HEK293 (cell line): ENCODE measurements around the gene GALNS.
A peak's percentile ranks its signal among the peaks of the same experiment; 100 is the strongest.

Experiments
- CTCF ChIP-seq: fragments of 450-650 bp; formaldehyde crosslinking; IDR thresholded peaks from 2 replicates; pipeline ENCODE4 v1.5.1; 2016; ENCODE audit warnings: missing biosample characterization, missing genetic modification characterization
- FEZF1 ChIP-seq: fragments of 450-650 bp; formaldehyde crosslinking; IDR thresholded peaks from 2 replicates; pipeline ENCODE4 v1.5.1; 2016; ENCODE audit warnings: missing biosample characterization, missing genetic modification characterization
- GFI1B ChIP-seq: fragments of 450-650 bp; formaldehyde crosslinking; IDR thresholded peaks from 2 replicates; pipeline ENCODE4 v1.5.1; 2016; ENCODE audit warnings: missing biosample characterization, missing genetic modification characterization
- GLI4 ChIP-seq: fragments of 450-650 bp; formaldehyde crosslinking; IDR thresholded peaks from 2 replicates; pipeline ENCODE4 v1.5.1; 2016; ENCODE audit warnings: missing biosample characterization, missing genetic modification characterization
- HOXC10 ChIP-seq: sonication (generic); formaldehyde crosslinking; IDR thresholded peaks from 2 replicates; pipeline ENCODE4 v1.8.1; 2023; ENCODE audit warnings: mild to moderate bottlenecking, missing genetic modification reagents
- KLF16 ChIP-seq: fragments of 450-650 bp; formaldehyde crosslinking; IDR thresholded peaks from 2 replicates; pipeline ENCODE4 v1.5.1; 2017; ENCODE audit warnings: missing biosample characterization, missing genetic modification characterization
- MYNN ChIP-seq: fragments of 450-650 bp; formaldehyde crosslinking; IDR thresholded peaks from 2 replicates; pipeline ENCODE4 v1.5.1; 2016; ENCODE audit warnings: missing biosample characterization, missing genetic modification characterization, borderline replicate concordance
- PRDM10 ChIP-seq: fragments of 450-650 bp; formaldehyde crosslinking; IDR thresholded peaks from 2 replicates; pipeline ENCODE4 v1.5.1; 2016; ENCODE audit warnings: missing biosample characterization, missing genetic modification characterization
- RBAK ChIP-seq: fragments of 450-650 bp; formaldehyde crosslinking; IDR thresholded peaks from 2 replicates; pipeline ENCODE4 v1.5.1; 2016; ENCODE audit warnings: missing biosample characterization, missing genetic modification characterization
- SP3 ChIP-seq: fragments of 450-650 bp; formaldehyde crosslinking; IDR thresholded peaks from 2 replicates; pipeline ENCODE4 v1.5.1; 2016; ENCODE audit warnings: missing biosample characterization, missing genetic modification characterization
- ZBTB21 ChIP-seq: fragments of 450-650 bp; formaldehyde crosslinking; IDR thresholded peaks from 2 replicates; pipeline ENCODE4 v1.5.1; 2017; ENCODE audit warnings: missing biosample characterization, missing genetic modification characterization
- ZIC2 ChIP-seq: fragments of 450-650 bp; formaldehyde crosslinking; IDR thresholded peaks from 2 replicates; pipeline ENCODE4 v1.5.1; 2016; ENCODE audit warnings: missing biosample characterization, missing genetic modification characterization
- ZNF10 ChIP-seq: fragments of 450-650 bp; formaldehyde crosslinking; IDR thresholded peaks from 2 replicates; pipeline ENCODE4 v1.5.1; 2017; ENCODE audit warnings: missing biosample characterization, missing genetic modification characterization
- ZNF133 ChIP-seq: fragments of 450-650 bp; formaldehyde crosslinking; IDR thresholded peaks from 2 replicates; pipeline ENCODE4 v1.5.1; 2016; ENCODE audit warnings: missing biosample characterization, missing genetic modification characterization
- ZNF174 ChIP-seq: fragments of 450-650 bp; formaldehyde crosslinking; IDR thresholded peaks from 2 replicates; pipeline ENCODE4 v1.5.0; 2017; ENCODE audit warnings: missing biosample characterization, mild to moderate bottlenecking, missing genetic modification characterization
- ZNF214 ChIP-seq: fragments of 450-650 bp; formaldehyde crosslinking; IDR thresholded peaks from 2 replicates; pipeline ENCODE4 v1.5.1; 2017; ENCODE audit warnings: missing biosample characterization, mild to moderate bottlenecking, missing genetic modification characterization, borderline replicate concordance
- ZNF274 ChIP-seq, 2 experiments: fragments of 200-500 bp in 1 of 2; fragments of 450-650 bp in 1 of 2; sonication (Bioruptor generic) in 1 of 2; formaldehyde crosslinking in 1 of 2; IDR thresholded peaks; 2 replicates each; pipeline versions ENCODE4 v1.5.1 to v1.6.1; 2014 to 2016; ENCODE audit warnings: borderline replicate concordance in 1 of 2, inconsistent platforms in 1 of 2, low read length in 1 of 2, missing biosample characterization in 1 of 2, missing genetic modification characterization in 1 of 2
- ZNF354C ChIP-seq: fragments of 450-650 bp; formaldehyde crosslinking; IDR thresholded peaks from 2 replicates; pipeline ENCODE4 v1.5.1; 2016; ENCODE audit warnings: missing biosample characterization, missing genetic modification characterization, low read depth, borderline replicate concordance
- ZNF391 ChIP-seq: fragments of 450-650 bp; formaldehyde crosslinking; IDR thresholded peaks from 2 replicates; pipeline ENCODE4 v1.5.1; 2016; ENCODE audit warnings: low read depth, missing biosample characterization, missing genetic modification characterization, borderline replicate concordance
- ZNF514 ChIP-seq: fragments of 450-650 bp; formaldehyde crosslinking; IDR thresholded peaks from 2 replicates; pipeline ENCODE4 v1.5.1; 2016; ENCODE audit warnings: missing biosample characterization, missing genetic modification characterization
- ZNF549 ChIP-seq: fragments of 450-650 bp; IDR thresholded peaks from 2 replicates; pipeline ENCODE4 v1.5.1; 2018; ENCODE audit warnings: missing biosample characterization, missing genetic modification characterization, mild to moderate bottlenecking, inconsistent platforms, moderate library complexity
- ZNF561 ChIP-seq: fragments of 450-650 bp; IDR thresholded peaks from 2 replicates; pipeline ENCODE4 v1.5.1; 2018; ENCODE audit warnings: missing biosample characterization, missing genetic modification characterization, borderline replicate concordance
- ZNF596 ChIP-seq: fragments of 450-650 bp; IDR thresholded peaks from 2 replicates; pipeline ENCODE4 v1.5.0; 2018; ENCODE audit warnings: missing biosample characterization, mild to moderate bottlenecking, missing genetic modification characterization, moderate library complexity
- ZNF623 ChIP-seq: fragments of 450-650 bp; formaldehyde crosslinking; IDR thresholded peaks from 2 replicates; pipeline ENCODE4 v1.5.1; 2016; ENCODE audit warnings: missing biosample characterization, missing genetic modification characterization
- ZNF624 ChIP-seq: fragments of 450-650 bp; formaldehyde crosslinking; IDR thresholded peaks from 2 replicates; pipeline ENCODE4 v1.5.1; 2017; ENCODE audit warnings: missing biosample characterization, missing genetic modification characterization
- ZNF660 ChIP-seq: fragments of 450-650 bp; IDR thresholded peaks from 2 replicates; pipeline ENCODE4 v1.5.1; 2018; ENCODE audit warnings: missing biosample characterization, mild to moderate bottlenecking, missing genetic modification characterization
- ZNF76 ChIP-seq: fragments of 450-650 bp; formaldehyde crosslinking; IDR thresholded peaks from 2 replicates; pipeline ENCODE4; 2016; ENCODE audit warnings: low read depth, missing biosample characterization, missing genetic modification characterization, borderline replicate concordance
- ZNF837 ChIP-seq: fragments of 450-650 bp; formaldehyde crosslinking; IDR thresholded peaks from 2 replicates; pipeline ENCODE4 v1.5.1; 2016; ENCODE audit warnings: missing biosample characterization, missing genetic modification characterization
- ZSCAN30 ChIP-seq: fragments of 450-650 bp; IDR thresholded peaks from 2 replicates; pipeline ENCODE4 v1.5.1; 2018; ENCODE audit warnings: missing biosample characterization, mild to moderate bottlenecking, missing genetic modification characterization, moderate library complexity
- TF ChIP-seq, protein P1 (sequence below): fragments of 450-650 bp; formaldehyde crosslinking; IDR thresholded peaks from 2 replicates; pipeline ENCODE4; 2016; ENCODE audit warnings: missing biosample characterization, missing genetic modification characterization
- TF ChIP-seq, protein P2 (sequence below): fragments of 450-650 bp; formaldehyde crosslinking; IDR thresholded peaks from 2 replicates; pipeline ENCODE4 v1.5.1; 2016; ENCODE audit warnings: missing biosample characterization, missing genetic modification characterization

Gene GALNS

GRCh38 chr16:88803264-88803987, 53.3 kb downstream of the GALNS start, which contains the start of gene CDT1 (continued):
- TF ChIP-seq PRDM10 (tag by site-specific recombination) = peak; percentile 75
- TF ChIP-seq, protein P1, sequence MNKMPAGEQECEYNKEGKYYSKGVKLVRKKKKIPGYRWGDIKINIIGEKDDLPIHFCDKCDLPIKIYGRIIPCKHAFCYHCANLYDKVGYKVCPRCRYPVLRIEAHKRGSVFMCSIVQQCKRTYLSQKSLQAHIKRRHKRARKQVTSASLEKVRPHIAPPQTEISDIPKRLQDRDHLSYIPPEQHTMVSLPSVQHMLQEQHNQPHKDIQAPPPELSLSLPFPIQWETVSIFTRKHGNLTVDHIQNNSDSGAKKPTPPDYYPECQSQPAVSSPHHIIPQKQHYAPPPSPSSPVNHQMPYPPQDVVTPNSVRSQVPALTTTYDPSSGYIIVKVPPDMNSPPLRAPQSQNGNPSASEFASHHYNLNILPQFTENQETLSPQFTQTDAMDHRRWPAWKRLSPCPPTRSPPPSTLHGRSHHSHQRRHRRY (tag by site-specific recombination) = 0 out of 2 replicates have a peak, but pooled peaks have one; percentile 30
- no peak for TF ChIP-seq ZNF623 (tag by site-specific recombination)
- TF ChIP-seq FEZF1 (tag by site-specific recombination) = no peak
- no peak for TF ChIP-seq ZBTB21 (tag by site-specific recombination)
- TF ChIP-seq KLF16 (tag by site-specific recombination) = peak; percentile 61; the same call in 1 of the 2 replicates
- TF ChIP-seq, protein P2, sequence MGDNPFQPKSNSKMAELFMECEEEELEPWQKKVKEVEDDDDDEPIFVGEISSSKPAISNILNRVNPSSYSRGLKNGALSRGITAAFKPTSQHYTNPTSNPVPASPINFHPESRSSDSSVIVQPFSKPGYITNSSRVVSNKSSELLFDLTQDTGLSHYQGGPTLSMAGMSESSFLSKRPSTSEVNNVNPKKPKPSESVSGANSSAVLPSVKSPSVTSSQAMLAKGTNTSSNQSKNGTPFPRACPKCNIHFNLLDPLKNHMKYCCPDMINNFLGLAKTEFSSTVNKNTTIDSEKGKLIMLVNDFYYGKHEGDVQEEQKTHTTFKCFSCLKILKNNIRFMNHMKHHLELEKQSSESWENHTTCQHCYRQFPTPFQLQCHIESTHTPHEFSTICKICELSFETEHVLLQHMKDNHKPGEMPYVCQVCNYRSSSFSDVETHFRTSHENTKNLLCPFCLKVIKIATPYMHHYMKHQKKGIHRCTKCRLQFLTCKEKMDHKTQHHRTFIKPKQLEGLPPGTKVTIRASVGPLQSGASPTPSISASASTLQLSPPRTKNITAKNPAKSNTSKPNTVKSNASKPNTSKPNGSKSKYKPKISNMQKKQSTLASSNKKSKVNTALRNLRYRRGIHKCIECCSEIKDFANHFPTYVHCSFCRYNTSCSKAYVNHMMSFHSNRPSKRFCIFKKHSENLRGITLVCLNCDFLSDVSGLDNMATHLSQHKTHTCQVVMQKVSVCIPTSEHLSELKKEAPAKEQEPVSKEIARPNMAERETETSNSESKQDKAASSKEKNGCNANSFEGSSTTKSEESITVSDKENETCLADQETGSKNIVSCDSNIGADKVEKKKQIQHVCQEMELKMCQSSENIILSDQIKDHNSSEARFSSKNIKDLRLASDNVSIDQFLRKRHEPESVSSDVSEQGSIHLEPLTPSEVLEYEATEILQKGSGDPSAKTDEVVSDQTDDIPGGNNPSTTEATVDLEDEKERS (tag by site-specific recombination) = no peak
- no peak for TF ChIP-seq ZNF596
- 0 out of 2 replicates have a peak, but pooled peaks have one; percentile 27 for TF ChIP-seq ZNF561
- TF ChIP-seq ZNF274 (IDR thresholded peaks at IDR 0.05; ENCODE audit: low read length) = no peak
- no peak for TF ChIP-seq ZNF274 (tag by site-specific recombination; IDR thresholded peaks at IDR 0.05; ENCODE audit: borderline replicate concordance)
- TF ChIP-seq ZNF549 (tag by site-specific recombination) = no peak
- TF ChIP-seq ZNF660 = 0 out of 2 replicates have a peak, but pooled peaks have one; percentile 61
- TF ChIP-seq RBAK (tag by site-specific recombination) = no peak
- TF ChIP-seq ZNF133 (tag by site-specific recombination) = no peak
- no peak for TF ChIP-seq ZNF76
- TF ChIP-seq HOXC10 (CRISPR knock-in tag) = no peak
- TF ChIP-seq MYNN (tag by site-specific recombination) = no peak
- 0 out of 2 replicates have a peak, but pooled peaks have one; percentile 24 for TF ChIP-seq CTCF (tag by site-specific recombination)
- TF ChIP-seq GLI4 (tag by site-specific recombination) = no peak
- no peak for TF ChIP-seq ZNF837 (tag by site-specific recombination)
- TF ChIP-seq ZNF10 (tag by site-specific recombination) = no peak
- TF ChIP-seq ZSCAN30 (tag by site-specific recombination) = peak; percentile 47; the same call in 1 of the 2 replicates
- no peak for TF ChIP-seq ZNF174 (tag by site-specific recombination)
- no peak for TF ChIP-seq ZNF214
- no peak for TF ChIP-seq ZNF624
- TF ChIP-seq GFI1B (tag by site-specific recombination) = no peak
- peak; percentile 28; the same call in 1 of the 2 replicates for TF ChIP-seq SP3 (tag by site-specific recombination)
- TF ChIP-seq ZNF354C (tag by site-specific recombination) = no peak
- TF ChIP-seq ZIC2 (tag by site-specific recombination) = no peak
- no peak for TF ChIP-seq ZNF514 (tag by site-specific recombination)
- TF ChIP-seq ZNF391 = no peak
